SK-N-SH (cell line): ENCODE measurements around the gene HEXD. TPM values are rescaled to one million over a fixed set of nuclear protein-coding genes. Genes with fewer than 3 reads are reported as not detected.

Experiments
- CTCF ChIA-PET: fragments of 300-600, 350-600 bp; formaldehyde crosslinking; extraction: SDS; loops from one replicate; lab custom pipeline; 2021; lab: Yijun Ruan, JAX
- POLR2A ChIA-PET: fragments of 350-600 bp; sonication (Branson Sonifier 250); formaldehyde crosslinking; extraction: SDS; loops from one replicate; lab custom pipeline; 2020; ENCODE audit warnings: antibody characterized with exemption, inconsistent platforms; lab: Yijun Ruan, JAX
- DNase-seq: peaks from one replicate; pipeline ENCODE4 v3.0.0; 2012
- H2AFZ ChIP-seq: fragments of 200-600 bp; sonication (generic); 2 replicates; pipeline ENCODE4 v1.8.1; 2016; ENCODE audit warnings: antibody characterized with exemption, mild to moderate bottlenecking, low read depth
- H3F3A ChIP-seq: fragments of 200-600 bp; sonication (generic); replicated peaks from 2 replicates; pipeline ENCODE3; 2016; ENCODE audit warnings: antibody characterized with exemption, mild to moderate bottlenecking; ENCODE audit not compliant: insufficient read depth
- H3K27ac ChIP-seq, 2 experiments: fragments of 200-500 bp in 1 of 2; fragments of 200-600 bp in 1 of 2; sonication (Bioruptor generic) in 1 of 2; sonication (generic), shearing (Covaris generic) in 1 of 2; 2 replicates each; pipeline versions ENCODE4 v1.5.1 to v1.6.1; 2014 to 2016; ENCODE audit warnings: low read depth in 2 of 2, inconsistent platforms in 1 of 2, low read length in 1 of 2, mild to moderate bottlenecking in 1 of 2, mixed read lengths in 1 of 2
- H3K27me3 ChIP-seq: fragments of 200-600 bp; sonication (generic), shearing (Covaris generic); 2 replicates; pipeline ENCODE4 v1.6.1; 2016; ENCODE audit warnings: mixed run types; ENCODE audit not compliant: insufficient read depth
- H3K36me3 ChIP-seq, 2 experiments: fragments of 200-500 bp in 1 of 2; fragments of 200-600 bp in 1 of 2; sonication (Bioruptor generic) in 1 of 2; sonication (generic) in 1 of 2; replicated peaks in 1 of 2; 2 replicates each; pipeline versions ENCODE3 to v1.5.1; 2014 to 2016; ENCODE audit warnings: low read length in 1 of 2, mild to moderate bottlenecking in 1 of 2; ENCODE audit not compliant: insufficient read depth in 2 of 2, control insufficient read depth in 1 of 2
- H3K4me1 ChIP-seq, 2 experiments: fragments of 200-500 bp in 1 of 2; fragments of 200-600 bp in 1 of 2; sonication (Bioruptor generic) in 1 of 2; sonication (generic), shearing (Covaris generic) in 1 of 2; 2 replicates each; pipeline versions ENCODE4 v1.5.1 to v1.6.1; 2014 to 2016; ENCODE audit warnings: low read depth in 1 of 2, low read length in 1 of 2, mixed run types in 1 of 2; ENCODE audit not compliant: insufficient read depth in 2 of 2, control insufficient read depth in 1 of 2
- H3K4me2 ChIP-seq: fragments of 200-600 bp; sonication (generic), shearing (Covaris generic); 2 replicates; pipeline ENCODE4 v1.6.1; 2017; ENCODE audit warnings: mixed run types
- H3K4me3 ChIP-seq, 2 experiments: fragments of 200-500 bp in 1 of 2; fragments of 200-600 bp in 1 of 2; sonication (Bioruptor generic) in 1 of 2; sonication (generic), shearing (Covaris generic) in 1 of 2; 2 replicates each; pipeline versions ENCODE4 v1.5.1 to v1.8.1; 2014 to 2016; ENCODE audit warnings: low read depth in 2 of 2, inconsistent platforms in 1 of 2, low read length in 1 of 2, mild to moderate bottlenecking in 1 of 2, mixed read lengths in 1 of 2, moderate library complexity in 1 of 2
- H3K79me2 ChIP-seq: fragments of 200-600 bp; sonication (generic); 2 replicates; pipeline ENCODE4 v1.8.1; 2017; ENCODE audit warnings: mild to moderate bottlenecking; ENCODE audit not compliant: insufficient read depth
- H3K9ac ChIP-seq: fragments of 200-600 bp; sonication (generic); 2 replicates; pipeline ENCODE4 v1.6.1; 2017; ENCODE audit warnings: mixed run types
- H3K9me2 ChIP-seq: fragments of 200-600 bp; sonication (generic); 2 replicates; pipeline ENCODE4 v1.6.1; 2017; ENCODE audit warnings: mixed run types
- H3K9me3 ChIP-seq: fragments of 200-600 bp; sonication (generic); 2 replicates; pipeline ENCODE4 v1.6.1; 2017; ENCODE audit warnings: mixed run types, mild to moderate bottlenecking, moderate library complexity
- H4K20me1 ChIP-seq: fragments of 200-600 bp; sonication (generic); 2 replicates; pipeline ENCODE4 v1.6.1; 2017; ENCODE audit warnings: mild to moderate bottlenecking, mixed run types; ENCODE audit not compliant: insufficient read depth
- CHD2 ChIP-seq: fragments of 150-350 bp; IDR thresholded peaks from 2 replicates; pipeline ENCODE4 v1.6.1; 2018; ENCODE audit warnings: low read length; ENCODE audit not compliant: partially characterized antibody
- ELF1 ChIP-seq: IDR thresholded peaks from 2 replicates; pipeline ENCODE4 v1.4.0; 2012
- EP300 ChIP-seq, 2 experiments: IDR thresholded peaks; 2 replicates each; pipeline versions ENCODE4 v1.4.0 to v1.6.1; 2012; ENCODE audit warnings: borderline replicate concordance in 1 of 2, low read depth in 1 of 2, low read length in 1 of 2
- EZH2phosphoT487 ChIP-seq: fragments of 200-600 bp; sonication (generic); IDR thresholded peaks from 2 replicates; pipeline ENCODE4 v1.6.1; 2017; ENCODE audit warnings: low read depth, mixed run types, mild to moderate bottlenecking, antibody characterized with exemption, moderate library complexity, borderline replicate concordance
- FOSL2 ChIP-seq: IDR thresholded peaks from 2 replicates; pipeline ENCODE4 v1.4.0; 2012; ENCODE audit warnings: low read depth, mild to moderate bottlenecking, moderate library complexity, borderline replicate concordance
- GABPA ChIP-seq: IDR thresholded peaks from 2 replicates; pipeline ENCODE4 v1.4.0; 2012; ENCODE audit warnings: low read depth, mild to moderate bottlenecking
- GATA2 ChIP-seq: sonication (generic); formaldehyde crosslinking; IDR thresholded peaks from 2 replicates; pipeline ENCODE4 v1.5.0; 2020; ENCODE audit warnings: mild to moderate bottlenecking, missing genetic modification reagents
- MEF2A ChIP-seq: IDR thresholded peaks from 2 replicates; pipeline ENCODE4 v1.4.0; 2012; ENCODE audit warnings: low read depth, borderline replicate concordance
- MXI1 ChIP-seq: IDR thresholded peaks from 2 replicates; pipeline ENCODE4 v1.6.1; 2012; ENCODE audit warnings: mild to moderate bottlenecking, low read depth, low read length, improper control_type of control experiment
- NFIC ChIP-seq: IDR thresholded peaks from 2 replicates; pipeline ENCODE4 v1.4.0; 2012; ENCODE audit warnings: borderline replicate concordance
- NRF1 ChIP-seq: IDR thresholded peaks from 2 replicates; pipeline ENCODE4 v1.6.1; 2012; ENCODE audit warnings: low read depth, mild to moderate bottlenecking, low read length
- POLR2AphosphoS5 ChIP-seq: IDR thresholded peaks from 2 replicates; pipeline ENCODE4 v1.6.1; 2012; ENCODE audit warnings: low read depth, low read length
- RAD21 ChIP-seq: IDR thresholded peaks from 2 replicates; pipeline ENCODE4 v1.6.1; 2012; ENCODE audit warnings: mild to moderate bottlenecking, low read length
- RCOR1 ChIP-seq: fragments of 150-350 bp; IDR thresholded peaks from 2 replicates; pipeline ENCODE4 v1.6.1; 2017; ENCODE audit warnings: antibody characterized with exemption, low read length
- RFX5 ChIP-seq: IDR thresholded peaks from 2 replicates; pipeline ENCODE4 v1.6.1; 2012; ENCODE audit warnings: mild to moderate bottlenecking, improper control_type of control experiment, low read length
- RXRA ChIP-seq: IDR thresholded peaks from 2 replicates; pipeline ENCODE4 v1.4.0; 2012; ENCODE audit warnings: low read depth, mild to moderate bottlenecking, borderline replicate concordance
- SIN3A ChIP-seq: IDR thresholded peaks from 2 replicates; pipeline ENCODE4 v1.6.1; 2012; ENCODE audit warnings: low read depth, mild to moderate bottlenecking, low read length, moderate library complexity, borderline replicate concordance
- SMC3 ChIP-seq: IDR thresholded peaks from 2 replicates; pipeline ENCODE4 v1.6.1; 2012; ENCODE audit warnings: low read depth, low read length, improper control_type of control experiment
- TAF1 ChIP-seq: IDR thresholded peaks from 2 replicates; pipeline ENCODE4 v1.6.1; 2012; ENCODE audit warnings: low read depth, mild to moderate bottlenecking, low read length, moderate library complexity, borderline replicate concordance
- TCF12 ChIP-seq: IDR thresholded peaks from 2 replicates; pipeline ENCODE4 v1.4.0; 2012
- YY1 ChIP-seq: IDR thresholded peaks from 2 replicates; pipeline ENCODE4 v1.4.0; 2012; ENCODE audit warnings: low read depth, mild to moderate bottlenecking
- WGBS: methylation state at CpG from one replicate; pipeline ENCODE4 v1.1.6; 2017; ENCODE audit warnings: low lambda C conversion rate; 5-methylcytosine and 5-hydroxymethylcytosine counted together
- polyA plus RNA-seq, 3 experiments: library from polyadenylated mRNA; depleted of rRNA; stranded (reverse); fragments of >200 nt; gene quantifications; 2 replicates each; pipeline ENCODE4 v1.2.3, GENCODE V29; 2012
- TF ChIP-seq, protein P1 (sequence below): IDR thresholded peaks from 2 replicates; pipeline ENCODE4 v1.4.0; 2012; ENCODE audit warnings: low read depth
- TF ChIP-seq, protein P2 (sequence below): IDR thresholded peaks from 2 replicates; pipeline ENCODE4 v1.4.0; 2012; ENCODE audit warnings: low read depth, borderline replicate concordance
- TF ChIP-seq, protein P3 (sequence below): IDR thresholded peaks from 2 replicates; pipeline ENCODE4 v1.6.1; 2012; ENCODE audit warnings: mild to moderate bottlenecking, low read depth, low read length, moderate library complexity
- TF ChIP-seq, protein P4 (sequence below): IDR thresholded peaks from 2 replicates; pipeline ENCODE4; 2012
- TF ChIP-seq, protein P5 (sequence below): IDR thresholded peaks from 2 replicates; pipeline ENCODE4 v1.4.0; 2012; ENCODE audit warnings: low read depth, borderline replicate concordance
- TF ChIP-seq, protein P6 (sequence below): fragments of 150-350 bp; IDR thresholded peaks from 2 replicates; pipeline ENCODE4 v1.6.1; 2017; ENCODE audit warnings: antibody characterized with exemption, low read length, low read depth, borderline replicate concordance

The HEXD gene
- polyA plus RNA-seq, 1 of the 3 experiments (the other 2 are of a cell fraction) = 38.8 TPM

DNA sequence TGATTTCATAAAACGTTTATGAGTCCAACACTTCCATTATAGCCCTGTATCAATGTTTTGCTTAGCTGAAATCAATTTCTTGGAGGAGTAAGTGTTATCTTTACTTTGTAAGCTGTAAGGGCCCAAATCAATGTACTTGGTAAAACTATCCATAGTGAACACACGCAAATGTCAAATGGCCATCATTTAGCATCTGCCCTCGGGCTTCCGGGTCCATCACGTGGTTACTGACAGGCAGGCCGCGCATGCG lies 39.7 kb downstream of the HEXD start:
- POLR2A ChIA-PET = interaction anchor here (0.7 to 1.3 kb wide), 3 partner anchors 37 to 88 kb away, joined by 3 to 5 read pairs (median 3); no protein-coding TSS in a partner anchor
- CTCF ChIA-PET = interaction anchor here (0.6 to 2.2 kb wide), 4 partner anchors 36 to 252 kb away, joined by 3 to 9 read pairs (median 3); no protein-coding TSS in a partner anchor
- H3K4me3 ChIP-seq = peak overlapping the region; percentile 74 to 92
- no peaks in the 10 kb centered on the region for H3K9me3 ChIP-seq
- peaks cover 14 to 21% of the 10 kb centered on the region in 2 experiments for H3K36me3 ChIP-seq
- H3K27ac ChIP-seq = peak overlapping the region; percentile 98 to 99
- H2AFZ ChIP-seq = peak overlapping the region; percentile 1
- WGBS = under 1% methylated on average over 8 of the region's 8 CpGs
- H3K27me3 ChIP-seq = no peaks in the 10 kb centered on the region
- no peaks in the 10 kb centered on the region for H3K9me2 ChIP-seq
- H3F3A ChIP-seq = peaks cover 7% of the 10 kb centered on the region
- H3K9ac ChIP-seq = peak overlapping the region; percentile 95
- DNase-seq = peak; percentile 97
- H4K20me1 ChIP-seq = peaks cover 6% of the 10 kb centered on the region; the same call in 1 of the 2 replicates
- H3K4me2 ChIP-seq = peak overlapping the region; percentile 94
- H3K79me2 ChIP-seq = peaks cover 28% of the 10 kb centered on the region
- H3K4me1 ChIP-seq = peaks cover 5 to 11% of the 10 kb centered on the region in 2 experiments; a peak in 3 of 4 replicates
- TF ChIP-seq SMC3 (0 out of 2 replicates have a peak, but pooled peaks have one; percentile 1), SIN3A (peak; percentile 95), ELF1 (peak; percentile 99), RXRA (no peak), FOSL2 (no peak), TCF12 (no peak), RAD21 (no peak), GABPA (no peak), NFIC (no peak), EZH2phosphoT487 (no peak), GATA2 (CRISPR knock-in tag) (no peak), TAF1 (no peak; the same call in 1 of the 2 replicates), MXI1 (peak; percentile 99), RFX5 (0 out of 2 replicates have a peak, but pooled peaks have one; percentile 30), CHD2 (no peak), POLR2AphosphoS5 (no peak), RCOR1 (no peak), YY1 (no peak), EP300 (IDR thresholded peaks at IDR 0.05; ENCODE audit: borderline replicate concordance in 1 of 2, low read depth in 1 of 2, low read length in 1 of 2) (0 out of 4 replicates have a peak, but pooled peaks of 1 of the 2 experiments have one; percentile 37), NRF1 (peak; percentile 93), MEF2A (no peak)
- TF ChIP-seq, protein P1, sequence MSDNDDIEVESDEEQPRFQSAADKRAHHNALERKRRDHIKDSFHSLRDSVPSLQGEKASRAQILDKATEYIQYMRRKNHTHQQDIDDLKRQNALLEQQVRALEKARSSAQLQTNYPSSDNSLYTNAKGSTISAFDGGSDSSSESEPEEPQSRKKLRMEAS = peak; percentile 98
- TF ChIP-seq, protein P2, sequence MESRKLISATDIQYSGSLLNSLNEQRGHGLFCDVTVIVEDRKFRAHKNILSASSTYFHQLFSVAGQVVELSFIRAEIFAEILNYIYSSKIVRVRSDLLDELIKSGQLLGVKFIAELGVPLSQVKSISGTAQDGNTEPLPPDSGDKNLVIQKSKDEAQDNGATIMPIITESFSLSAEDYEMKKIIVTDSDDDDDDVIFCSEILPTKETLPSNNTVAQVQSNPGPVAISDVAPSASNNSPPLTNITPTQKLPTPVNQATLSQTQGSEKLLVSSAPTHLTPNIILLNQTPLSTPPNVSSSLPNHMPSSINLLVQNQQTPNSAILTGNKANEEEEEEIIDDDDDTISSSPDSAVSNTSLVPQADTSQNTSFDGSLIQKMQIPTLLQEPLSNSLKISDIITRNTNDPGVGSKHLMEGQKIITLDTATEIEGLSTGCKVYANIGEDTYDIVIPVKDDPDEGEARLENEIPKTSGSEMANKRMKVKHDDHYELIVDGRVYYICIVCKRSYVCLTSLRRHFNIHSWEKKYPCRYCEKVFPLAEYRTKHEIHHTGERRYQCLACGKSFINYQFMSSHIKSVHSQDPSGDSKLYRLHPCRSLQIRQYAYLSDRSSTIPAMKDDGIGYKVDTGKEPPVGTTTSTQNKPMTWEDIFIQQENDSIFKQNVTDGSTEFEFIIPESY = no peak
- TF ChIP-seq, protein P3, sequence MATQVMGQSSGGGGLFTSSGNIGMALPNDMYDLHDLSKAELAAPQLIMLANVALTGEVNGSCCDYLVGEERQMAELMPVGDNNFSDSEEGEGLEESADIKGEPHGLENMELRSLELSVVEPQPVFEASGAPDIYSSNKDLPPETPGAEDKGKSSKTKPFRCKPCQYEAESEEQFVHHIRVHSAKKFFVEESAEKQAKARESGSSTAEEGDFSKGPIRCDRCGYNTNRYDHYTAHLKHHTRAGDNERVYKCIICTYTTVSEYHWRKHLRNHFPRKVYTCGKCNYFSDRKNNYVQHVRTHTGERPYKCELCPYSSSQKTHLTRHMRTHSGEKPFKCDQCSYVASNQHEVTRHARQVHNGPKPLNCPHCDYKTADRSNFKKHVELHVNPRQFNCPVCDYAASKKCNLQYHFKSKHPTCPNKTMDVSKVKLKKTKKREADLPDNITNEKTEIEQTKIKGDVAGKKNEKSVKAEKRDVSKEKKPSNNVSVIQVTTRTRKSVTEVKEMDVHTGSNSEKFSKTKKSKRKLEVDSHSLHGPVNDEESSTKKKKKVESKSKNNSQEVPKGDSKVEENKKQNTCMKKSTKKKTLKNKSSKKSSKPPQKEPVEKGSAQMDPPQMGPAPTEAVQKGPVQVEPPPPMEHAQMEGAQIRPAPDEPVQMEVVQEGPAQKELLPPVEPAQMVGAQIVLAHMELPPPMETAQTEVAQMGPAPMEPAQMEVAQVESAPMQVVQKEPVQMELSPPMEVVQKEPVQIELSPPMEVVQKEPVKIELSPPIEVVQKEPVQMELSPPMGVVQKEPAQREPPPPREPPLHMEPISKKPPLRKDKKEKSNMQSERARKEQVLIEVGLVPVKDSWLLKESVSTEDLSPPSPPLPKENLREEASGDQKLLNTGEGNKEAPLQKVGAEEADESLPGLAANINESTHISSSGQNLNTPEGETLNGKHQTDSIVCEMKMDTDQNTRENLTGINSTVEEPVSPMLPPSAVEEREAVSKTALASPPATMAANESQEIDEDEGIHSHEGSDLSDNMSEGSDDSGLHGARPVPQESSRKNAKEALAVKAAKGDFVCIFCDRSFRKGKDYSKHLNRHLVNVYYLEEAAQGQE = no peak; the same call in 1 of the 2 replicates
- TF ChIP-seq, protein P4, sequence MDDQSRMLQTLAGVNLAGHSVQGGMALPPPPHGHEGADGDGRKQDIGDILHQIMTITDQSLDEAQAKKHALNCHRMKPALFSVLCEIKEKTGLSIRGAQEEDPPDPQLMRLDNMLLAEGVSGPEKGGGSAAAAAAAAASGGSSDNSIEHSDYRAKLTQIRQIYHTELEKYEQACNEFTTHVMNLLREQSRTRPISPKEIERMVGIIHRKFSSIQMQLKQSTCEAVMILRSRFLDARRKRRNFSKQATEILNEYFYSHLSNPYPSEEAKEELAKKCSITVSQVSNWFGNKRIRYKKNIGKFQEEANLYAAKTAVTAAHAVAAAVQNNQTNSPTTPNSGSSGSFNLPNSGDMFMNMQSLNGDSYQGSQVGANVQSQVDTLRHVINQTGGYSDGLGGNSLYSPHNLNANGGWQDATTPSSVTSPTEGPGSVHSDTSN = peak; percentile 76
- TF ChIP-seq, protein P5, sequence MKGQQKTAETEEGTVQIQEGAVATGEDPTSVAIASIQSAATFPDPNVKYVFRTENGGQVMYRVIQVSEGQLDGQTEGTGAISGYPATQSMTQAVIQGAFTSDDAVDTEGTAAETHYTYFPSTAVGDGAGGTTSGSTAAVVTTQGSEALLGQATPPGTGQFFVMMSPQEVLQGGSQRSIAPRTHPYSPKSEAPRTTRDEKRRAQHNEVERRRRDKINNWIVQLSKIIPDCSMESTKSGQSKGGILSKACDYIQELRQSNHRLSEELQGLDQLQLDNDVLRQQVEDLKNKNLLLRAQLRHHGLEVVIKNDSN = peak; percentile 98
- TF ChIP-seq, protein P6, sequence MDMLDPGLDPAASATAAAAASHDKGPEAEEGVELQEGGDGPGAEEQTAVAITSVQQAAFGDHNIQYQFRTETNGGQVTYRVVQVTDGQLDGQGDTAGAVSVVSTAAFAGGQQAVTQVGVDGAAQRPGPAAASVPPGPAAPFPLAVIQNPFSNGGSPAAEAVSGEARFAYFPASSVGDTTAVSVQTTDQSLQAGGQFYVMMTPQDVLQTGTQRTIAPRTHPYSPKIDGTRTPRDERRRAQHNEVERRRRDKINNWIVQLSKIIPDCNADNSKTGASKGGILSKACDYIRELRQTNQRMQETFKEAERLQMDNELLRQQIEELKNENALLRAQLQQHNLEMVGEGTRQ = peak; percentile 94
